BLaER1 treated with 17β-estradiol and CSF1 and Interleukin-3, amounts not matched to agents 10 nM and 100 nM (cell line): ENCODE measurements around the gene UGP2.

Experiments used
- H3K27ac ChIP-seq, 11 experiments: shearing (Covaris generic); formaldehyde crosslinking; 2 replicates each; pipeline ENCODE4 v1.8.1; 2022
- H3K27me3 ChIP-seq, 11 experiments: shearing (Covaris generic); formaldehyde crosslinking; 2 replicates each; pipeline ENCODE4 v1.8.1; 2022
- H3K36me3 ChIP-seq, 11 experiments: shearing (Covaris generic); formaldehyde crosslinking; 2 replicates each; pipeline ENCODE4 v1.8.1; 2022
- H3K4me1 ChIP-seq, 10 experiments: shearing (Covaris generic); formaldehyde crosslinking; 2 replicates each; pipeline ENCODE4 v1.8.1; 2022
- H3K4me2 ChIP-seq, 11 experiments: shearing (Covaris generic); formaldehyde crosslinking; 2 replicates each; pipeline ENCODE4 v1.8.1; 2022
- H3K4me3 ChIP-seq, 10 experiments: shearing (Covaris generic); formaldehyde crosslinking; 2 replicates each; pipeline ENCODE4 v1.8.1; 2022
- H3K9ac ChIP-seq, 11 experiments: shearing (Covaris generic); formaldehyde crosslinking; 2 replicates each; pipeline ENCODE4 v1.8.1; 2022
- H3K9me3 ChIP-seq, 11 experiments: shearing (Covaris generic); formaldehyde crosslinking; replicated peaks in 1 of 11; 2 replicates each; pipeline ENCODE4 v1.8.1; 2022
- H4K20me1 ChIP-seq, 11 experiments: shearing (Covaris generic); formaldehyde crosslinking; 2 replicates each; pipeline ENCODE4 v1.8.1; 2022
- Cebpa-rat ChIP-seq, 11 experiments: shearing (Covaris generic); IDR thresholded peaks; 2 replicates each; pipeline ENCODE4 v1.8.1; 2022

Gene UGP2

GRCh38 chr2:63834401-63834800 is 7.3 kb upstream of the UGP2 start:
- H3K4me2 ChIP-seq, result no peak overlapping the region
- peaks cover 0 to 14% (median 4%) of the 10 kb centered on the region in 10 experiments; a peak in 11 of 20 replicates for H3K4me1 ChIP-seq
- H3K9ac ChIP-seq, result no peak overlapping the region
- H4K20me1 ChIP-seq, result no peaks in the 10 kb centered on the region
- H3K9me3 ChIP-seq, result no peaks in the 10 kb centered on the region
- H3K4me3 ChIP-seq, result no peak overlapping the region
- no peak overlapping the region for H3K27ac ChIP-seq
- H3K27me3 ChIP-seq, result no peaks in the 10 kb centered on the region
- no peak for TF ChIP-seq Cebpa-rat (IDR thresholded peaks at IDR 0.05)
- no peaks in the 10 kb centered on the region for H3K36me3 ChIP-seq

- Histone ChIP-seq H3K9ac (no peak overlapping the region), H3K4me2 (0 out of 22 replicates have a peak overlapping the region, but pooled peaks of 1 of the 11 experiments have one; percentile 4), H3K27me3 (no peaks in the 10 kb centered on the region), H3K36me3 (no peaks in the 10 kb centered on the region), H3K27ac (no peak overlapping the region), H3K9me3 (no peaks in the 10 kb centered on the region), H3K4me1 (peaks cover 7 to 23% (median 12%) of the 10 kb centered on the region in 10 experiments; a peak in 19 of 20 replicates), H3K4me3 (no peak overlapping the region), H4K20me1 (peaks cover 0 to 1% (median 0%) of the 10 kb centered on the region in 11 experiments; a peak in 4 of 22 replicates)
- TF ChIP-seq Cebpa-rat (IDR thresholded peaks at IDR 0.05), result no peak
Observed at GRCh38 chr2:63837036-63837594, 4.6 kb upstream of the UGP2 start.

GRCh38 chr2:63840081-63840784 is 1.5 kb upstream of the UGP2 start:
- peaks cover 0 to 6% (median 0%) of the 10 kb centered on the region in 11 experiments; a peak in 3 of 22 replicates for H3K36me3 ChIP-seq
- 0 out of 22 replicates have a peak, but pooled peaks cover 0 to 3% (median 0%) of the 10 kb centered on the region in 11 experiments for H3K9me3 ChIP-seq
- H3K4me1 ChIP-seq, result peaks cover 26 to 49% (median 36%) of the 10 kb centered on the region in 10 experiments
- H4K20me1 ChIP-seq, result peaks cover 5 to 31% (median 15%) of the 10 kb centered on the region in 11 experiments; a peak in 11 of 22 replicates
- H3K9ac ChIP-seq, result peak overlapping the region; percentile 91 to 99 (median 97)
- no peaks in the 10 kb centered on the region for H3K27me3 ChIP-seq
- no peak for TF ChIP-seq Cebpa-rat (IDR thresholded peaks at IDR 0.05)
- peak overlapping the region; percentile 92 to 100 (median 98); a peak in 21 of 22 replicates for H3K27ac ChIP-seq
- peak overlapping the region; percentile 66 to 94 (median 87) for H3K4me2 ChIP-seq
- peak overlapping the region; percentile 72 to 95 (median 88) for H3K4me3 ChIP-seq

DNA sequence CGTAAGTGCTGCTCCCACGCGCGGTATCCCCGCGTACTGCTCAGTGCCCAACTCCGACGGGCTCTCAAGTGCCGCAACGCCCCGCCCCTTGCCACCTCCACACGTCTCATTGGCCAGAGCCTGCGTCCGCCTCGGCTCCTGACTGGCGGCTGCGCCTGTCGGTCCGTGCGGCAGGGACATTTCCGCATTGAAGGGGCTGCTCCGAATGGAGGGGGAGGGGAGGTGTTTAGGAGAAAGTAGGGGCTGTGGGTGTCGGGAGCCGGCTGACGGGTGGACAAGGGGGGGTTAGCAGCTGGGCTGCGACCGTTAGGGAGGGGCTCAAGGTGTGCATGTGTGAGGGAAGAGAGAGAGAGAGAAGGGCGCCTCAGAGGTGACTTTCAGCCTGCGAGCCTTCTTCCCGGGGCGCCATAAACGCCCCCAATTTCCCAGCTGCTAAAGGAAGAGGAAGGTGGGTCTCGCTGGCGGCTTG is 877 bp upstream of the UGP2 start:
- peaks cover 0 to 4% (median 0%) of the 10 kb centered on the region in 11 experiments; a peak in 1 of 22 replicates for H3K9me3 ChIP-seq
- peak overlapping the region; percentile 76 to 94 (median 89) for H3K4me2 ChIP-seq
- H4K20me1 ChIP-seq, result peaks cover 5 to 36% (median 17%) of the 10 kb centered on the region in 11 experiments; a peak in 11 of 22 replicates
- H3K4me1 ChIP-seq, result peaks cover 29 to 52% (median 41%) of the 10 kb centered on the region in 10 experiments
- no peak for TF ChIP-seq Cebpa-rat (IDR thresholded peaks at IDR 0.05)
- no peaks in the 10 kb centered on the region for H3K27me3 ChIP-seq
- peaks cover 0 to 12% (median 3%) of the 10 kb centered on the region in 11 experiments; a peak in 7 of 22 replicates for H3K36me3 ChIP-seq
- H3K9ac ChIP-seq, result peak overlapping the region; percentile 91 to 99 (median 97)
- H3K4me3 ChIP-seq, result peak overlapping the region; percentile 72 to 95 (median 88)
- H3K27ac ChIP-seq, result peak overlapping the region; percentile 92 to 100 (median 98)

DNA sequence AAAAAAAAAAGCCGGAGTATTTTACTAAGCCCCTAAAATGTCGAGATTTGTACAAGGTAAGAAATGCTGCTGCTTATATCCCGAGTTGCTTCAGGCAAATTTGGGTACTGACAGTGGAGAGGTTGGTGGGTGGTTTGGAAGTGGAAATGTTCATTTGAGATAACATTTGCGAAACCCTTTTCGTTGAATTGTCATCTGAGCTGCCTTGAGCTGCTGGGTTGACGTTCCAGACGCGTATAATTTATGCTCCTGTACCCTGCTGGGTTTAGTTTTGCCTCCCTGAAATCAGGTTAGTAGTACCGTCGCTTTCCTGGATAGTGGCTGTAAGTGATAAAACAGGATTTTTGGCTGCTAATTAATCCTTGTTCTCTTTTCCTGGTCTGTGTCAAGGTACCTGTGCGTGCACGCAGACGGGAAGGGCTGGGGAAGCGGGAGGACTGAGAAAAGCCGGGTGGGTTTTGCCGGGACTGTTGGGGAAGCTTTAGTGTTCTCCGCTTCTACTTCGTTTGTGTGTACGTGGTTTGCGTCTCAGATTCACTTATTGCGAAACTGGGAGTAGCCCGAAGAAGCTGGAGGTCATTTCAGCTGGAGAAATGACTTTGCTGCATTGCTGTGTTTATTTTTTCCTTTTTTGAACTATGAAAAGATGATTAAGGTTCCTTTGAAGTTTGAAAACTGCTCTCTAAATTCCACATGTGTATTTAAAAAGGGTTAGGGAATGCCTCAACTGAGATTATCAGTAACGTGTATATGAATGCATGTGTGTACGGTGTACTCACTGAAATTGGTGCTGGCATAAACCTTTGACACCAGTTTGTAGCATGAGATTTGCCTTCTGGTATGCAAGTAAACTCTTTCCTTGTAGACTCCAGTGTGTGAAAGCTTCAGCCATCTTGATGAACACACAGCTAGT is 709 bp downstream of the UGP2 start:
- peak overlapping the region; percentile 76 to 96 (median 89) for H3K4me2 ChIP-seq
- H3K4me1 ChIP-seq, result peaks cover 33 to 59% (median 50%) of the 10 kb centered on the region in 10 experiments
- no peaks in the 10 kb centered on the region for H3K27me3 ChIP-seq
- peaks cover 0 to 20% (median 3%) of the 10 kb centered on the region in 11 experiments; a peak in 13 of 22 replicates for H3K9me3 ChIP-seq
- peaks cover 5 to 39% (median 20%) of the 10 kb centered on the region in 11 experiments; a peak in 11 of 22 replicates for H4K20me1 ChIP-seq
- TF ChIP-seq Cebpa-rat (IDR thresholded peaks at IDR 0.05), result peak in 10 of 11 experiments; percentile 32 to 83 (median 70); a peak in 12 of 22 replicates
- peak overlapping the region; percentile 91 to 99 (median 97) for H3K9ac ChIP-seq
- H3K36me3 ChIP-seq, result peaks cover 0 to 22% (median 7%) of the 10 kb centered on the region in 11 experiments; a peak in 7 of 22 replicates
- H3K4me3 ChIP-seq, result peak overlapping the region; percentile 72 to 95 (median 88)
- peak overlapping the region; percentile 92 to 100 (median 98) for H3K27ac ChIP-seq

GRCh38 chr2:63843093-63843492 is 1.4 kb downstream of the UGP2 start:
- peaks cover 33 to 59% (median 50%) of the 10 kb centered on the region in 10 experiments for H3K4me1 ChIP-seq
- peaks cover 5 to 40% (median 20%) of the 10 kb centered on the region in 11 experiments; a peak in 12 of 22 replicates for H4K20me1 ChIP-seq
- peaks cover 0 to 27% (median 10%) of the 10 kb centered on the region in 11 experiments; a peak in 16 of 22 replicates for H3K9me3 ChIP-seq
- peaks cover 0 to 23% (median 7%) of the 10 kb centered on the region in 11 experiments; a peak in 9 of 22 replicates for H3K36me3 ChIP-seq
- H3K4me2 ChIP-seq, result peak overlapping the region; percentile 76 to 96 (median 89)
- H3K4me3 ChIP-seq, result peak overlapping the region; percentile 72 to 95 (median 88)
- peak overlapping the region; percentile 91 to 99 (median 97) for H3K9ac ChIP-seq
- peak overlapping the region in 10 of 11 experiments; percentile 92 to 100 (median 98); a peak in 20 of 22 replicates for H3K27ac ChIP-seq
- H3K27me3 ChIP-seq, result no peaks in the 10 kb centered on the region
- no peak for TF ChIP-seq Cebpa-rat (IDR thresholded peaks at IDR 0.05)

- TF ChIP-seq Cebpa-rat (IDR thresholded peaks at IDR 0.05), result no peak
- Histone ChIP-seq H3K9ac (peak overlapping the region in 5 of 11 experiments; percentile 95 to 99 (median 99); a peak in 5 of 22 replicates), H3K4me1 (peaks cover 33 to 59% (median 50%) of the 10 kb centered on the region in 10 experiments), H3K27ac (no peak overlapping the region), H3K4me2 (peak overlapping the region; percentile 76 to 96 (median 89)), H4K20me1 (peaks cover 5 to 47% (median 20%) of the 10 kb centered on the region in 11 experiments; a peak in 12 of 22 replicates), H3K4me3 (peak overlapping the region in 8 of 10 experiments; percentile 76 to 95 (median 89); a peak in 12 of 20 replicates), H3K9me3 (peaks cover 0 to 34% (median 16%) of the 10 kb centered on the region in 11 experiments; a peak in 16 of 22 replicates), H3K36me3 (peaks cover 0 to 30% (median 12%) of the 10 kb centered on the region in 11 experiments; a peak in 10 of 22 replicates), H3K27me3 (no peaks in the 10 kb centered on the region)
Observed at GRCh38 chr2:63843791-63844190, 2.1 kb downstream of the UGP2 start.
